ENCODE data around the gene HOXC5.

The HOXC5 gene

GRCh38 chr12:54028314-54029201 lies 4.3 kb upstream of the HOXC5 start, which contains the start of gene HOXC6:
Gene HOXC6 (plus strand): TSS chr12:54028440. CDS start chr12:54028522, 82 bp downstream.
- H3K27me3 ChIP-seq (ENCODE audit: control insufficient read depth in 1 of 2, insufficient read depth in 2 of 2, low read length in 2 of 2): peaks cover 71 to 94% of the 10 kb centered on the region in 2 donors
- no peaks in the 10 kb centered on the region for H3K36me3 ChIP-seq (ENCODE audit: control insufficient read depth in 1 of 2, insufficient read depth in 2 of 2, low read length in 2 of 2)
- H3K9ac ChIP-seq (ENCODE audit: low read depth in 1 of 2, low read length in 2 of 2): no peak within 1 kb of the TSS
- no peak within 1 kb of the TSS for H3K27ac ChIP-seq (ENCODE audit: low read depth, low read length)
- peak within 1 kb of the TSS; percentile 19 to 41 for H3K4me3 ChIP-seq (ENCODE audit: low read depth in 1 of 2, low read length in 2 of 2)
- no peaks in the 10 kb centered on the region for H3K9me3 ChIP-seq (ENCODE audit: control insufficient read depth in 1 of 2, low read length in 2 of 2)
- peaks cover 7 to 22% of the 10 kb centered on the region in 2 donors for H3K4me1 ChIP-seq (ENCODE audit: control insufficient read depth in 1 of 2, insufficient read depth in 2 of 2, low read length in 2 of 2)

GRCh38 chr12:54029529-54030441 lies 3.1 kb upstream of the HOXC5 start:
- Histone ChIP-seq H3K4me1 (ENCODE audit: control insufficient read depth in 1 of 2, insufficient read depth in 2 of 2, low read length in 2 of 2) (peaks cover 7 to 22% of the 10 kb centered on the region in 2 donors), H3K36me3 (ENCODE audit: control insufficient read depth in 1 of 2, insufficient read depth in 2 of 2, low read length in 2 of 2) (no peaks in the 10 kb centered on the region), H3K9ac (ENCODE audit: low read depth in 1 of 2, low read length in 2 of 2) (no peak overlapping the region), H3K27me3 (ENCODE audit: control insufficient read depth in 1 of 2, insufficient read depth in 2 of 2, low read length in 2 of 2) (peaks cover 65 to 91% of the 10 kb centered on the region in 2 donors), H3K9me3 (ENCODE audit: control insufficient read depth in 1 of 2, low read length in 2 of 2) (no peaks in the 10 kb centered on the region), H3K4me3 (ENCODE audit: low read depth in 1 of 2, low read length in 2 of 2) (peak overlapping the region in 1 of 2 donors; percentile 28), H3K27ac (ENCODE audit: low read depth, low read length) (no peak overlapping the region)

GRCh38 chr12:54030442-54030801 lies 2.4 kb upstream of the HOXC5 start:
- H3K9me3 ChIP-seq (ENCODE audit: control insufficient read depth in 1 of 2, low read length in 2 of 2): no peaks in the 10 kb centered on the region
- no peak overlapping the region for H3K27ac ChIP-seq (ENCODE audit: low read depth, low read length)
- H3K27me3 ChIP-seq (ENCODE audit: control insufficient read depth in 1 of 2, insufficient read depth in 2 of 2, low read length in 2 of 2): peaks cover 69 to 91% of the 10 kb centered on the region in 2 donors
- no peaks in the 10 kb centered on the region for H3K36me3 ChIP-seq (ENCODE audit: control insufficient read depth in 1 of 2, insufficient read depth in 2 of 2, low read length in 2 of 2)
- H3K4me3 ChIP-seq (ENCODE audit: low read depth in 1 of 2, low read length in 2 of 2): no peak overlapping the region
- no peak overlapping the region for H3K9ac ChIP-seq (ENCODE audit: low read depth in 1 of 2, low read length in 2 of 2)
- H3K4me1 ChIP-seq (ENCODE audit: control insufficient read depth in 1 of 2, insufficient read depth in 2 of 2, low read length in 2 of 2): peaks cover 7 to 22% of the 10 kb centered on the region in 2 donors

GRCh38 chr12:54030889-54031471 lies 1.9 kb upstream of the HOXC5 start:
- Histone ChIP-seq H3K36me3 (ENCODE audit: control insufficient read depth in 1 of 2, insufficient read depth in 2 of 2, low read length in 2 of 2) (no peaks in the 10 kb centered on the region), H3K9me3 (ENCODE audit: control insufficient read depth in 1 of 2, low read length in 2 of 2) (no peaks in the 10 kb centered on the region), H3K4me3 (ENCODE audit: low read depth in 1 of 2, low read length in 2 of 2) (no peak overlapping the region), H3K4me1 (ENCODE audit: control insufficient read depth in 1 of 2, insufficient read depth in 2 of 2, low read length in 2 of 2) (peaks cover 7 to 18% of the 10 kb centered on the region in 2 donors), H3K27me3 (ENCODE audit: control insufficient read depth in 1 of 2, insufficient read depth in 2 of 2, low read length in 2 of 2) (peaks cover 70 to 91% of the 10 kb centered on the region in 2 donors), H3K9ac (ENCODE audit: low read depth in 1 of 2, low read length in 2 of 2) (no peak overlapping the region), H3K27ac (ENCODE audit: low read depth, low read length) (no peak overlapping the region)

- Histone ChIP-seq H3K4me3 (ENCODE audit: low read depth in 1 of 2, low read length in 2 of 2) (no peak overlapping the region), H3K36me3 (ENCODE audit: control insufficient read depth in 1 of 2, insufficient read depth in 2 of 2, low read length in 2 of 2) (no peaks in the 10 kb centered on the region), H3K4me1 (ENCODE audit: control insufficient read depth in 1 of 2, insufficient read depth in 2 of 2, low read length in 2 of 2) (peaks cover 7 to 16% of the 10 kb centered on the region in 2 donors), H3K9me3 (ENCODE audit: control insufficient read depth in 1 of 2, low read length in 2 of 2) (no peaks in the 10 kb centered on the region), H3K27ac (ENCODE audit: low read depth, low read length) (no peak overlapping the region), H3K9ac (ENCODE audit: low read depth in 1 of 2, low read length in 2 of 2) (no peak overlapping the region), H3K27me3 (ENCODE audit: control insufficient read depth in 1 of 2, insufficient read depth in 2 of 2, low read length in 2 of 2) (peaks cover 69 to 91% of the 10 kb centered on the region in 2 donors)
Measured at GRCh38 chr12:54031480-54031879, 1.4 kb upstream of the HOXC5 start.

- Histone ChIP-seq H3K36me3 (ENCODE audit: control insufficient read depth in 1 of 2, insufficient read depth in 2 of 2, low read length in 2 of 2) (no peaks in the 10 kb centered on the region), H3K9me3 (ENCODE audit: control insufficient read depth in 1 of 2, low read length in 2 of 2) (no peaks in the 10 kb centered on the region), H3K27ac (ENCODE audit: low read depth, low read length) (no peak overlapping the region), H3K4me1 (ENCODE audit: control insufficient read depth in 1 of 2, insufficient read depth in 2 of 2, low read length in 2 of 2) (peaks cover 7 to 16% of the 10 kb centered on the region in 2 donors), H3K4me3 (ENCODE audit: low read depth in 1 of 2, low read length in 2 of 2) (no peak overlapping the region), H3K9ac (ENCODE audit: low read depth in 1 of 2, low read length in 2 of 2) (no peak overlapping the region), H3K27me3 (ENCODE audit: control insufficient read depth in 1 of 2, insufficient read depth in 2 of 2, low read length in 2 of 2) (peaks cover 70 to 91% of the 10 kb centered on the region in 2 donors)
Measured at GRCh38 chr12:54032086-54032619, 697 bp upstream of the HOXC5 start.

GRCh38 chr12:54033106-54033979 lies 493 bp downstream of the HOXC5 start:
- H3K27me3 ChIP-seq (ENCODE audit: control insufficient read depth in 1 of 2, insufficient read depth in 2 of 2, low read length in 2 of 2): peaks cover 70 to 91% of the 10 kb centered on the region in 2 donors
- H3K27ac ChIP-seq (ENCODE audit: low read depth, low read length): no peak overlapping the region
- peaks cover 6 to 14% of the 10 kb centered on the region in 2 donors for H3K4me1 ChIP-seq (ENCODE audit: control insufficient read depth in 1 of 2, insufficient read depth in 2 of 2, low read length in 2 of 2)
- no peaks in the 10 kb centered on the region for H3K9me3 ChIP-seq (ENCODE audit: control insufficient read depth in 1 of 2, low read length in 2 of 2)
- no peaks in the 10 kb centered on the region for H3K36me3 ChIP-seq (ENCODE audit: control insufficient read depth in 1 of 2, insufficient read depth in 2 of 2, low read length in 2 of 2)
- peak overlapping the region in 1 of 2 donors; percentile 38 for H3K9ac ChIP-seq (ENCODE audit: low read depth in 1 of 2, low read length in 2 of 2)
- H3K4me3 ChIP-seq (ENCODE audit: low read depth in 1 of 2, low read length in 2 of 2): peak overlapping the region; percentile 42 to 60

- H3K9ac ChIP-seq (ENCODE audit: low read depth in 1 of 2, low read length in 2 of 2): no peak overlapping the region
- peaks cover 0 to 7% of the 10 kb centered on the region in 2 donors for H3K4me1 ChIP-seq (ENCODE audit: control insufficient read depth in 1 of 2, insufficient read depth in 2 of 2, low read length in 2 of 2)
- peaks cover 76 to 92% of the 10 kb centered on the region in 2 donors for H3K27me3 ChIP-seq (ENCODE audit: control insufficient read depth in 1 of 2, insufficient read depth in 2 of 2, low read length in 2 of 2)
- H3K36me3 ChIP-seq (ENCODE audit: control insufficient read depth in 1 of 2, insufficient read depth in 2 of 2, low read length in 2 of 2): no peaks in the 10 kb centered on the region
- H3K9me3 ChIP-seq (ENCODE audit: control insufficient read depth in 1 of 2, low read length in 2 of 2): no peaks in the 10 kb centered on the region
- H3K4me3 ChIP-seq (ENCODE audit: low read depth in 1 of 2, low read length in 2 of 2): no peak overlapping the region
- H3K27ac ChIP-seq (ENCODE audit: low read depth, low read length): no peak overlapping the region
Measured at GRCh38 chr12:54033980-54034784, 1.3 kb downstream of the HOXC5 start.
